GM19025 (cell line): ENCODE results near the gene IQSEC3.
"Not testable (repeated sequence)": the region's sequence is repeated elsewhere in the genome, so short reads cannot be mapped to it uniquely, and the experiment has no call there.

ENCODE experiments used
- ATAC-seq: cut with Tn5 transposase; IDR thresholded peaks from one replicate; pipeline ENCODE4 v1.9.1; 2021; ENCODE audit warnings: mild to moderate bottlenecking, low read depth, moderate library complexity; ENCODE audit not compliant: unreplicated experiment

IQSEC3 gene

GRCh38 chr12:51962-52361 lies 14.6 kb upstream of the IQSEC3 start:
- ATAC-seq: not testable (repeated sequence)

GRCh38 chr12:52902-53734 lies 13.4 kb upstream of the IQSEC3 start:
- ATAC-seq: not testable (repeated sequence)

- no peak for ATAC-seq
Observed at GRCh38 chr12:53735-54730, 12.5 kb upstream of the IQSEC3 start.

GRCh38 chr12:54750-55535 lies 11.6 kb upstream of the IQSEC3 start:
- no peak for ATAC-seq

- no peak for ATAC-seq
Observed at GRCh38 chr12:56683-57346, 9.8 kb upstream of the IQSEC3 start.

GRCh38 chr12:57539-57938 lies 9.0 kb upstream of the IQSEC3 start:
- no peak for ATAC-seq

GRCh38 chr12:58832-59231 lies 7.7 kb upstream of the IQSEC3 start:
- ATAC-seq: no peak

GRCh38 chr12:61845-62244 lies 4.7 kb upstream of the IQSEC3 start:
- ATAC-seq: not testable (repeated sequence)

- not testable (repeated sequence) for ATAC-seq
Observed at GRCh38 chr12:65491-66063, 990 bp upstream of the IQSEC3 start.

- ATAC-seq: not testable (repeated sequence)
Observed at GRCh38 chr12:66782-67504, 376 bp downstream of the IQSEC3 start.

GRCh38 chr12:69677-70076 lies 3.1 kb downstream of the IQSEC3 start:
- not testable (repeated sequence) for ATAC-seq

GRCh38 chr12:70541-70940 lies 4.0 kb downstream of the IQSEC3 start:
- ATAC-seq: not testable (repeated sequence)

- ATAC-seq: not testable (repeated sequence)
Observed at GRCh38 chr12:72018-72417, 5.5 kb downstream of the IQSEC3 start.

GRCh38 chr12:74420-75190 lies 8.0 kb downstream of the IQSEC3 start:
- ATAC-seq: not testable (repeated sequence)

- not testable (repeated sequence) for ATAC-seq
Observed at GRCh38 chr12:75541-75940, 9.0 kb downstream of the IQSEC3 start.

GRCh38 chr12:76102-76501 lies 9.5 kb downstream of the IQSEC3 start:
- not testable (repeated sequence) for ATAC-seq

- not testable (repeated sequence) for ATAC-seq
Observed at GRCh38 chr12:76551-76950, 10.0 kb downstream of the IQSEC3 start.

- not testable (repeated sequence) for ATAC-seq
Observed at GRCh38 chr12:77101-77719, 10.6 kb downstream of the IQSEC3 start.
